H9 (cell line): ENCODE data around the gene STN1. TPM values are rescaled to one million over a fixed set of nuclear protein-coding genes. Genes with fewer than 3 reads are reported as not detected.

Source experiments
- DNase-seq: peaks from one replicate; pipeline ENCODE4 v3.0.0-alpha.2; 2017
- H2AFZ ChIP-seq: one replicate; pipeline ENCODE4 v1.6.1; 2013; ENCODE audit warnings: mild to moderate bottlenecking, low read length, control low read depth, moderate library complexity
- H2AK5ac ChIP-seq: 2 replicates; pipeline ENCODE4 v1.6.1; 2013; ENCODE audit warnings: low read length, control low read depth, mixed read lengths; ENCODE audit not compliant: insufficient read length
- H2BK120ac ChIP-seq: one replicate; pipeline ENCODE4 v1.6.1; 2013; ENCODE audit warnings: low read depth, mild to moderate bottlenecking, low read length, control low read depth, inconsistent platforms; ENCODE audit not compliant: poor library complexity, severe bottlenecking
- H2BK12ac ChIP-seq: 2 replicates; pipeline ENCODE4 v1.6.1; 2013; ENCODE audit warnings: low read length, control low read depth, mixed read lengths, low read depth; ENCODE audit not compliant: insufficient read length
- H2BK15ac ChIP-seq: 2 replicates; pipeline ENCODE4 v1.6.1; 2013; ENCODE audit warnings: low read depth, low read length, control low read depth
- H2BK20ac ChIP-seq: one replicate; pipeline ENCODE4 v1.6.1; 2013; ENCODE audit warnings: low read depth, mild to moderate bottlenecking, low read length, control low read depth, inconsistent platforms; ENCODE audit not compliant: poor library complexity, severe bottlenecking
- H2BK5ac ChIP-seq: 2 replicates; pipeline ENCODE4 v1.6.1; 2013; ENCODE audit warnings: low read length, control low read depth, mixed read lengths; ENCODE audit not compliant: insufficient read length
- H3K14ac ChIP-seq: 2 replicates; pipeline ENCODE4 v1.6.1; 2013; ENCODE audit warnings: low read length, control low read depth; ENCODE audit not compliant: insufficient read depth
- H3K18ac ChIP-seq: 2 replicates; pipeline ENCODE4 v1.6.1; 2013; ENCODE audit warnings: low read depth, mild to moderate bottlenecking, mixed read lengths, low read length, control low read depth; ENCODE audit not compliant: insufficient read length
- H3K23ac ChIP-seq: 2 replicates; pipeline ENCODE4 v1.6.1; 2013; ENCODE audit warnings: low read length, control low read depth, mixed read lengths, low read depth; ENCODE audit not compliant: insufficient read length
- H3K23me2 ChIP-seq: 2 replicates; pipeline ENCODE4 v1.6.1; 2013; ENCODE audit warnings: low read depth, mild to moderate bottlenecking, mixed read lengths, low read length, control low read depth; ENCODE audit not compliant: insufficient read length, poor library complexity, severe bottlenecking
- H3K27ac ChIP-seq: 2 replicates; pipeline ENCODE4 v1.5.1; 2013; ENCODE audit warnings: low read length, control low read depth, mixed read lengths, low read depth; ENCODE audit not compliant: insufficient read length
- H3K27me3 ChIP-seq: 2 replicates; pipeline ENCODE4 v1.6.1; 2013; ENCODE audit warnings: low read length, control low read depth, inconsistent platforms; ENCODE audit not compliant: insufficient read depth
- H3K4ac ChIP-seq: 2 replicates; pipeline ENCODE4 v1.6.1; 2013; ENCODE audit warnings: low read depth, mild to moderate bottlenecking, control low read depth, inconsistent platforms, low read length, moderate library complexity
- H3K4me1 ChIP-seq: 2 replicates; pipeline ENCODE4 v1.6.1; 2013; ENCODE audit warnings: low read length, control low read depth, inconsistent platforms; ENCODE audit not compliant: insufficient read depth
- H3K4me2 ChIP-seq: 2 replicates; pipeline ENCODE4 v1.6.1; 2013; ENCODE audit warnings: low read length, control low read depth, mixed read lengths; ENCODE audit not compliant: insufficient read length, insufficient read depth
- H3K56ac ChIP-seq: 2 replicates; pipeline ENCODE4 v1.6.1; 2013; ENCODE audit warnings: low read depth, mild to moderate bottlenecking, mixed read lengths, low read length, control low read depth; ENCODE audit not compliant: insufficient read length
- H3K79me1 ChIP-seq: 2 replicates; pipeline ENCODE4 v1.6.1; 2013; ENCODE audit warnings: low read depth, mild to moderate bottlenecking, moderate library complexity, low read length, control low read depth, inconsistent platforms; ENCODE audit not compliant: insufficient read depth, poor library complexity, severe bottlenecking
- H3K79me2 ChIP-seq: 2 replicates; pipeline ENCODE4 v1.6.1; 2013; ENCODE audit warnings: low read length, control low read depth, inconsistent platforms; ENCODE audit not compliant: insufficient read depth
- H3K9ac ChIP-seq: 2 replicates; pipeline ENCODE4 v1.6.1; 2013; ENCODE audit warnings: low read length, control low read depth, mixed read lengths; ENCODE audit not compliant: insufficient read length; ENCODE audit errors: extremely low read depth
- H3K9me3 ChIP-seq: one replicate; pipeline ENCODE4 v1.6.1; 2013; ENCODE audit warnings: low read depth, low read length, inconsistent platforms; ENCODE audit not compliant: control insufficient read depth
- H3T11ph ChIP-seq: one replicate; pipeline ENCODE4 v1.6.1; 2013; ENCODE audit warnings: mild to moderate bottlenecking, low read length, control low read depth, inconsistent platforms
- H4K20me1 ChIP-seq: one replicate; pipeline ENCODE4 v1.6.1; 2013; ENCODE audit not compliant: control insufficient read depth, insufficient read length, insufficient read depth
- H4K5ac ChIP-seq: 2 replicates; pipeline ENCODE4 v1.6.1; 2013; ENCODE audit warnings: low read depth, mild to moderate bottlenecking, mixed read lengths, low read length, control low read depth; ENCODE audit not compliant: insufficient read length
- H4K8ac ChIP-seq: replicated peaks from 2 replicates; pipeline ENCODE4 v1.6.1; 2013; ENCODE audit warnings: low read length, control low read depth, mixed read lengths, low read depth; ENCODE audit not compliant: insufficient read length
- H4K91ac ChIP-seq: 2 replicates; pipeline ENCODE4 v1.6.1; 2013; ENCODE audit warnings: low read depth, mild to moderate bottlenecking, moderate library complexity, mixed read lengths, low read length, control low read depth; ENCODE audit not compliant: insufficient read length
- H3K27ac Mint-ChIP-seq, 3 experiments: 2 replicates in 2 of 3; 3 replicates in 1 of 3; pipeline ENCODE4 v1.8.0; 2020 to 2021; ENCODE audit warnings: mixed read lengths in 3 of 3, mild to moderate bottlenecking in 1 of 3, moderate library complexity in 1 of 3
- H3K27me3 Mint-ChIP-seq: 2 replicates; pipeline ENCODE4 v1.8.0; 2021; ENCODE audit warnings: low read depth, mild to moderate bottlenecking, moderate library complexity, mixed read lengths
- H3K36me3 Mint-ChIP-seq, 3 experiments: 2 replicates in 2 of 3; 3 replicates in 1 of 3; pipeline ENCODE4 v1.8.0; 2020 to 2021; ENCODE audit warnings: low read depth in 3 of 3, mixed read lengths in 3 of 3; ENCODE audit not compliant: insufficient read depth in 1 of 3
- H3K4me1 Mint-ChIP-seq, 2 experiments: 2 replicates each; pipeline ENCODE4 v1.8.0; 2020; ENCODE audit warnings: mixed read lengths in 2 of 2
- H3K4me3 Mint-ChIP-seq, 2 experiments: 2 replicates in 1 of 2; 3 replicates in 1 of 2; pipeline ENCODE4 v1.8.0; 2020 to 2021; ENCODE audit warnings: mild to moderate bottlenecking in 2 of 2, mixed read lengths in 2 of 2, moderate library complexity in 1 of 2
- H3K9me3 Mint-ChIP-seq, 2 experiments: 2 replicates in 1 of 2; 3 replicates in 1 of 2; pipeline ENCODE4 v1.8.0; 2020; ENCODE audit warnings: mild to moderate bottlenecking in 2 of 2, mixed read lengths in 2 of 2, moderate library complexity in 1 of 2
- WGBS: extraction: QIAGEN DNeasy Blood & Tissue Kit; methylation state at CpG from one replicate; pipeline ENCODE4 v1.1.7; 2013; ENCODE audit warnings: missing lambda C conversion rate, low lambda C conversion rate, mixed read lengths; ENCODE audit not compliant: insufficient read length; ENCODE audit errors: extremely low coverage; 5-methylcytosine and 5-hydroxymethylcytosine counted together
- total RNA-seq: library from RNA; stranded (reverse); gene quantifications from 2 replicates; pipeline ENCODE4 v1.2.1, GENCODE V29; 2021
- TF ChIP-seq, protein P1 (sequence below): fragments of 200-600 bp; sonication (generic); conservative IDR thresholded peaks from 3 replicates; pipeline ENCODE4 v1.8.0; 2021; ENCODE audit warnings: antibody characterized with exemption, mild to moderate bottlenecking

The STN1 gene
- total RNA-seq, 1 experiment from 2014 or later, result 11.3 TPM

DNA sequence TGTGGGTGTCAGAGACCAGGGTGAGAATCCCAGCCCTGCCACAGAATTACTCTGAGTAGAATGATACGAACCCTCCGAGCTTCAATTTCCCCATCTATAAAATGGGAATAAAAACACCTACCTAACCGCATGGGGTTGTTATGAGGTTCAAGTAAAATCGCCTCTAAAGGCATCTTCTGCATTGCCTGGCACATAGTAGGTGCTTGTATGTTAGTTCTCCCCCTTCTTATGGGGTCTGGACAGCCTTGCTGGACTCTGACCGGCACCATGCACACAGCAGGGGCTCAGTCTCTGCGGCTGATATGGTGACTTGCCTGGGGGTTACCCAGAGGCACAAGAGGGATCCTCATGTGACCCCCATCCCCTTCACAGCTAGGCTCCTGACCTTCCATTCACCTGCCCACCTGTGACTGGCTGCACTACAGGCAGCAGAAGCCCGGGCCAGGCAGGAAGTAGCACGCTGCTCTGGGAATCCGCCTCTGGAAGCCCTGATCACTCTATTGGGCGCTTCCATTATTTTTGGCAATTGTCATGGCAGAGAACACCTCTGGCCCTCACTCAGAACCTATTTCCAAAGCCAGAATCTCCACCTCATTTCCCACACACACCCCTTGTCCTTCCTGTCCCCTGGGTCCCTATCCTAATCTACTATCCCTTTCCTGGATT lies 68.6 kb downstream of the STN1 start:
- peaks cover 3% of the 10 kb centered on the region for H3K23me2 ChIP-seq
- TF ChIP-seq, protein P1, sequence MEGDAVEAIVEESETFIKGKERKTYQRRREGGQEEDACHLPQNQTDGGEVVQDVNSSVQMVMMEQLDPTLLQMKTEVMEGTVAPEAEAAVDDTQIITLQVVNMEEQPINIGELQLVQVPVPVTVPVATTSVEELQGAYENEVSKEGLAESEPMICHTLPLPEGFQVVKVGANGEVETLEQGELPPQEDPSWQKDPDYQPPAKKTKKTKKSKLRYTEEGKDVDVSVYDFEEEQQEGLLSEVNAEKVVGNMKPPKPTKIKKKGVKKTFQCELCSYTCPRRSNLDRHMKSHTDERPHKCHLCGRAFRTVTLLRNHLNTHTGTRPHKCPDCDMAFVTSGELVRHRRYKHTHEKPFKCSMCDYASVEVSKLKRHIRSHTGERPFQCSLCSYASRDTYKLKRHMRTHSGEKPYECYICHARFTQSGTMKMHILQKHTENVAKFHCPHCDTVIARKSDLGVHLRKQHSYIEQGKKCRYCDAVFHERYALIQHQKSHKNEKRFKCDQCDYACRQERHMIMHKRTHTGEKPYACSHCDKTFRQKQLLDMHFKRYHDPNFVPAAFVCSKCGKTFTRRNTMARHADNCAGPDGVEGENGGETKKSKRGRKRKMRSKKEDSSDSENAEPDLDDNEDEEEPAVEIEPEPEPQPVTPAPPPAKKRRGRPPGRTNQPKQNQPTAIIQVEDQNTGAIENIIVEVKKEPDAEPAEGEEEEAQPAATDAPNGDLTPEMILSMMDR, result no peak

More for the DNA sequence above, 68.6 kb downstream of the STN1 start:
- H2AFZ ChIP-seq, result no peak overlapping the region
- H2BK12ac ChIP-seq, result no peak overlapping the region
- no peak overlapping the region for H3K27ac Mint-ChIP-seq
- H3K4me1 ChIP-seq, result no peaks in the 10 kb centered on the region
- H3K4me3 Mint-ChIP-seq, result no peak overlapping the region; a peak in 1 of 5 replicates
- no peak overlapping the region for H3K27ac ChIP-seq
- peaks cover 24 to 29% of the 10 kb centered on the region in 2 experiments for H3K4me1 Mint-ChIP-seq
- no peaks in the 10 kb centered on the region for H3K79me2 ChIP-seq
- no peaks in the 10 kb centered on the region for H3K9me3 ChIP-seq
- H3K4ac ChIP-seq, result no peak overlapping the region
- no peak overlapping the region for H4K8ac ChIP-seq
- no peak overlapping the region for H2AK5ac ChIP-seq
- H3K18ac ChIP-seq, result no peak overlapping the region
- no peak overlapping the region for H2BK5ac ChIP-seq
- H3K4me2 ChIP-seq, result no peak overlapping the region
- no CpG with 5 or more reads among the region's 10 CpGs for WGBS
- H3K56ac ChIP-seq, result no peak overlapping the region
- no peak for DNase-seq
- no peaks in the 10 kb centered on the region; a peak in 1 of 5 replicates for H3K9me3 Mint-ChIP-seq
- H3K23ac ChIP-seq, result no peak overlapping the region
- H3K79me1 ChIP-seq, result no peaks in the 10 kb centered on the region
- H3K36me3 Mint-ChIP-seq, result no peaks in the 10 kb centered on the region; a peak in 1 of 7 replicates
- no peak overlapping the region for H2BK15ac ChIP-seq
- H4K91ac ChIP-seq, result no peak overlapping the region
- H2BK20ac ChIP-seq, result no peak overlapping the region
- no peak overlapping the region for H4K5ac ChIP-seq
- H3K14ac ChIP-seq, result no peak overlapping the region
- no peaks in the 10 kb centered on the region for H4K20me1 ChIP-seq
- H2BK120ac ChIP-seq, result no peak overlapping the region
- H3K27me3 Mint-ChIP-seq, result peaks cover 27% of the 10 kb centered on the region
- no peak overlapping the region for H3K9ac ChIP-seq
- H3T11ph ChIP-seq, result no peak overlapping the region
- no peaks in the 10 kb centered on the region; the same call in 1 of the 2 replicates for H3K27me3 ChIP-seq
